Peyer's patch (tissue), 4 donors: Measurements from ENCODE around the gene NTF3. TPM values are rescaled to one million over a fixed set of nuclear protein-coding genes. Genes with fewer than 3 reads are reported as not detected.

ENCODE experiments used
- DNase-seq, 3 donors: peaks; one replicate each; pipeline ENCODE4 v3.0.0-alpha.2; 2017 to 2019
- H3K27ac ChIP-seq, 4 donors: fragments of 200-600 bp; sonication (generic); one replicate each; pipeline ENCODE4 v1.5.1; 2016 to 2019
- H3K27me3 ChIP-seq, 2 donors: fragments of 200-600 bp; sonication (generic); one replicate each; pipeline ENCODE4 v1.5.1; 2019
- H3K36me3 ChIP-seq, 3 donors: fragments of 200-600 bp; sonication (generic); one replicate each; pipeline ENCODE4 v1.5.1; 2016 to 2019
- H3K4me1 ChIP-seq, 4 donors: fragments of 200-600 bp; sonication (generic); one replicate each; pipeline ENCODE4 v1.5.1; 2016 to 2019
- H3K4me3 ChIP-seq, 4 donors: fragments of 200-600 bp; sonication (generic); 1 replicate in 3 of 4; 2 replicates in 1 of 4; pipeline ENCODE4 v1.5.1; 2016 to 2019; ENCODE audit warnings: mild to moderate bottlenecking in 1 of 4
- H3K9me3 ChIP-seq, 4 donors: fragments of 200-600 bp; sonication (generic); one replicate each; pipeline ENCODE4 v1.5.1; 2016 to 2019; ENCODE audit warnings: mild to moderate bottlenecking in 1 of 4
- CTCF ChIP-seq, 6 experiments: fragments of 450-650 bp in 4 of 6; fragments of 200-600 bp in 2 of 6; sonication (generic) in 1 of 6; IDR thresholded peaks; one replicate each; pipeline ENCODE4 v1.5.1; 2017 to 2019; ENCODE audit warnings: antibody characterized with exemption in 6 of 6, mild to moderate bottlenecking in 3 of 6, moderate library complexity in 1 of 6
- POLR2A ChIP-seq, 2 donors: fragments of 450-650 bp; IDR thresholded peaks; one replicate each; pipeline ENCODE4 v1.5.1; 2017; ENCODE audit warnings: antibody characterized with exemption in 2 of 2, mild to moderate bottlenecking in 2 of 2, moderate library complexity in 2 of 2
- total RNA-seq, 4 donors: library from RNA; depleted of rRNA; stranded (reverse); fragments of >200 nt; gene quantifications; one replicate each; pipeline ENCODE4 v1.1.0, GENCODE V29; 2016

NTF3 gene
- total RNA-seq, 4 donors from 2014 or later: 1.4 TPM; not detected in 3

GRCh38 chr12:5433845-5434646, 2.1 kb downstream of the NTF3 start:
- TF ChIP-seq POLR2A (IDR thresholded peaks at IDR 0.05) (no peak), CTCF (IDR thresholded peaks at IDR 0.05) (no peak)
- peak overlapping the region in 3 of 4 donors; percentile 19 to 53 (median 51) for H3K4me3 ChIP-seq
- H3K27me3 ChIP-seq: peaks cover 0 to 18% of the 10 kb centered on the region in 2 donors
- no peak for DNase-seq
- H3K9me3 ChIP-seq: peaks cover 0 to 6% (median 0%) of the 10 kb centered on the region in 4 donors
- peak overlapping the region in 3 of 4 donors; percentile 34 to 61 (median 42) for H3K27ac ChIP-seq
- no peaks in the 10 kb centered on the region for H3K36me3 ChIP-seq
- H3K4me1 ChIP-seq: peaks cover 0 to 37% (median 0%) of the 10 kb centered on the region in 4 donors

GRCh38 chr12:5434647-5435560, 3.0 kb downstream of the NTF3 start:
- H3K4me1 ChIP-seq: peaks cover 0 to 37% (median 0%) of the 10 kb centered on the region in 4 donors
- no peak overlapping the region for H3K4me3 ChIP-seq
- no peak overlapping the region for H3K27ac ChIP-seq
- peaks cover 0 to 18% of the 10 kb centered on the region in 2 donors for H3K27me3 ChIP-seq
- TF ChIP-seq POLR2A (IDR thresholded peaks at IDR 0.05) (no peak), CTCF (IDR thresholded peaks at IDR 0.05) (no peak)
- peaks cover 0 to 6% (median 0%) of the 10 kb centered on the region in 4 donors for H3K9me3 ChIP-seq
- DNase-seq: no peak
- no peaks in the 10 kb centered on the region for H3K36me3 ChIP-seq

- Histone ChIP-seq H3K27ac (peak overlapping the region in 2 of 4 donors; percentile 18 to 25), H3K36me3 (no peaks in the 10 kb centered on the region), H3K9me3 (peaks cover 0 to 6% (median 0%) of the 10 kb centered on the region in 4 donors), H3K4me3 (no peak overlapping the region), H3K4me1 (peaks cover 0 to 20% (median 0%) of the 10 kb centered on the region in 4 donors), H3K27me3 (peaks cover 0 to 5% of the 10 kb centered on the region in 2 donors)
- no peak for DNase-seq
- TF ChIP-seq POLR2A (IDR thresholded peaks at IDR 0.05): no peak
- TF ChIP-seq CTCF (IDR thresholded peaks at IDR 0.05): no peak
Measured at GRCh38 chr12:5437182-5437583, 5.3 kb downstream of the NTF3 start.

GRCh38 chr12:5437589-5437988, 5.7 kb downstream of the NTF3 start:
- Histone ChIP-seq H3K27ac (peak overlapping the region in 1 of 4 donors; percentile 25), H3K4me3 (no peak overlapping the region), H3K27me3 (peaks cover 0 to 5% of the 10 kb centered on the region in 2 donors)

GRCh38 chr12:5438671-5439200, 6.8 kb downstream of the NTF3 start:
- no peak for TF ChIP-seq CTCF (IDR thresholded peaks at IDR 0.05)
- no peak for TF ChIP-seq POLR2A (IDR thresholded peaks at IDR 0.05)
- no peak for DNase-seq
- Histone ChIP-seq H3K4me1 (peaks cover 0 to 4% (median 0%) of the 10 kb centered on the region in 4 donors), H3K27ac (no peak overlapping the region), H3K36me3 (no peaks in the 10 kb centered on the region), H3K9me3 (peaks cover 0 to 6% (median 0%) of the 10 kb centered on the region in 4 donors), H3K27me3 (no peaks in the 10 kb centered on the region), H3K4me3 (no peak overlapping the region)

More at GRCh38 chr12:5437589-5437988, 5.7 kb downstream of the NTF3 start:
- H3K4me1 ChIP-seq: peaks cover 0 to 16% (median 0%) of the 10 kb centered on the region in 4 donors
- H3K36me3 ChIP-seq: no peaks in the 10 kb centered on the region
- DNase-seq: no peak
- H3K9me3 ChIP-seq: peaks cover 0 to 6% (median 0%) of the 10 kb centered on the region in 4 donors
- TF ChIP-seq POLR2A (IDR thresholded peaks at IDR 0.05): no peak
